GM11168 (cell line): ENCODE results near the gene MARCHF4.

Experiments
- in situ Hi-C: fragments of 300-500 bp; cut with MboI; formaldehyde crosslinking; loops from one replicate; pipeline ENCODE4 v1.12.0; 2022; ENCODE audit warnings: low sequenced_read_pairs; ENCODE audit not compliant: unreplicated experiment

Gene MARCHF4

GRCh38 chr2:216354306-216354705, 18.0 kb downstream of the MARCHF4 start:
- in situ Hi-C loops: no loop called here

DNA sequence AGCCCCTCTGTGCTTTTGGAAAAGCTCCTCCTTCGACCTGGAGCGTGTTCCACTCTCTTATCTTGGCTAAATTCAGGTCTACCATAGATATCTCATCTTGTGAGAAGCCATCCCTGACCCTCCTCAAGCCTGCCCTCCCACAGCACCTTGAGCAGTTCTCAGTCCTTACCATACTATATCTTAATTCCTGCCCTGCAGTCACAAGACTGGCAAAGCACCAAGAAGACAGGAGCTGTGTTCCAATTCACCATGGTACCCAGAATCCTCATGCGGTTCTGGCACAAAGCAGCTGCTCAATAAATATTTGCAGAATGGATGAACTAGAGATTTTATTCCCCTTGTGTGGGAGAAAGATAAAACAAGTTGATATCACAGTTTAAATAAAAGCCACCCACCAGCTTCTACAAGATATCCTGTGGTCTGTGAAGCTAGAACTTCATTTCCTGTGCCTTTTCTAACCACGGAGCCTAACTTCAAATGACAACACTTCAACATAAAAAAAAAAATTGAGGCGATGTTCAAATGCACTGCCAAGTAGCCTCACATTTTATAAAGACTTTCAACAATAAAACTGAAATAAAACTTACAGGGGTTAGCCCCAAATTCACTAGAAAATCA, 19.5 kb downstream of the MARCHF4 start:
- in situ Hi-C loops: no loop called here

DNA sequence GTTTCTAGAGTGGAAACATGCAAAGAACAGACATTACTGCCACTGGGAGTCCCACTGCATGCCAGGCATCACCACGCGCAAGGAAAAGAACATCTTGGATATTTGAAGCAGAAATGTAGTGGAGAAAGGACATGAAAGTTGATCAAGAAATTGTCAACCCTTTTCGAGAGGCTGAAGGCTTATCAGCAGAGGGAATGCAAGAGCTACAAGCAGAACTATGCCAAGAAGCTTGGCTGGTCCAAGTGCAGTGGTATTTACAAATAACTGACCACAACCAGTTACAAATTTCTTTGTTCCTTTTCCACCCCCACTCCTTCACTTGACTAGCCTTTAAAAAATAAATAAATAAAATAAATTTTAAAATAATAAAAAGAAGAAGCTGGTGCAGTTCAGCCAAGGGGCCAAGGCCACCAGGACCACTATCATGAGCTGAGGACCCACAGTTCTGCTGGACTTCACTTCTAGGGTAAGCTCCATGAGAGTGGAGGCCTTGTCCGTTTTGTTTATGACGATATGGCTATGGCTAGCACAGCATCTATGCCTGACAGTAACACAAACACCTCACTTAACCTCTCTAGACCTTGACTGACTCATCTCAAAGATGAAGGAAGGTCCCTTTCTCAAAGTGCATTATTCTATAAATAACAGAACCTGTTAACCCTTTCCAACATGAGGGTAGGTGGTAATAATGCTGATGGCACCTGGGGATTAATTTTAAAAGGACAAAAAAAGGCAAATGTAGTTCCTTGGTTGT, 20.9 kb downstream of the MARCHF4 start:
- in situ Hi-C loops: no loop called here

DNA sequence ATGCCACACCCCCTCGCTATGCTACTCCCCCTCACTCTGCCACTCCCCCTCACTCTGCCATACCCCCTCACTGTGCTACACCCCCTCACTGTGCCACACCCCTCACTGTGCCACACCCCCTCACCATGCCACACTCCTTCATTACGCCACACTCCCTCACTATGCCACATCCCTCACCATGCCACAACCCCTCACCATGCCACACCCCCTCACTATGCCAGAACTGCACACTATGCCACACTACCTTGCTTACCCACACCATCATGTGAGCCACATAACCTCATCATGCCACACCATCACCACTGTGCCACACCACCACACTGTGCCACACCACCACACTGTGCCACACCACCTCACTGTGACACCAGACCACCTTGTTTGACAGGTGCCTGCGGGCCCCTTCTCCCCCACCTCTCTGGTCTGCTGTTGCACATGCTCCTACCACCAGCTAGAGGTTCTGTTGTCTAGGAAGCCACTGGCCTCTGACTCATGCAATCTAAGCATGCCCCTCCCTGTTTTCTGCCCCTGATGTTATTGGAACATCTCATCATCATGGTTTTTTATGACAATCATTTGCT, 22.0 kb downstream of the MARCHF4 start:
- in situ Hi-C loops: no loop called here

DNA sequence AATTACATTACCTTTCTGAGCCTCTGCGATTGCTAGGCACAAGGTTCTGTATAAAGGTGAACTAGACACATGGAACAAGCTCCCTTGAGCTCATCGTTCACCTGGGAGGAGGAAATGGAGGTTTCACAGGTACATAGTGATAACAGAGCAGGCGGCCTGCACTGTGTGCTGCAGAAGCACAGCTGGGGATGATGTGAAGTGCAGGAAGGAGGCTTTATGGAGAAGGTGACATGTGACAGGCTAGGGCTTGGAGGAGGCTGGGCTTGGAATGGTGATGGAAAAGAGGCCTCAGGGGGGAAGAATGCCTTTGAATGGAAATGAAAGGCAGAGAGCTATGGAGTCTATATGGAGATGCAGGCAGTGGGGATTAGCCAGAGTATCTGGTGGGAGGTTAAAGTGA, 22.9 kb downstream of the MARCHF4 start:
- in situ Hi-C loops: no loop called here

- in situ Hi-C loops: no loop called here
Measured at GRCh38 chr2:216348756-216349308, 23.5 kb downstream of the MARCHF4 start.

GRCh38 chr2:216346781-216347180, 25.5 kb downstream of the MARCHF4 start:
- in situ Hi-C loops: no loop called here

GRCh38 chr2:216345846-216346245, 26.4 kb downstream of the MARCHF4 start:
- in situ Hi-C loops: no loop called here

- in situ Hi-C loops: no loop called here
Measured at GRCh38 chr2:216344950-216345300, 27.4 kb downstream of the MARCHF4 start.

- in situ Hi-C loops: no loop called here
Measured at GRCh38 chr2:216344206-216344949, 27.9 kb downstream of the MARCHF4 start.

- in situ Hi-C loops: no loop called here
Measured at GRCh38 chr2:216343221-216343980, 28.9 kb downstream of the MARCHF4 start.

- in situ Hi-C loops: no loop called here
Measured at GRCh38 chr2:216341121-216341520, 31.2 kb downstream of the MARCHF4 start.

DNA sequence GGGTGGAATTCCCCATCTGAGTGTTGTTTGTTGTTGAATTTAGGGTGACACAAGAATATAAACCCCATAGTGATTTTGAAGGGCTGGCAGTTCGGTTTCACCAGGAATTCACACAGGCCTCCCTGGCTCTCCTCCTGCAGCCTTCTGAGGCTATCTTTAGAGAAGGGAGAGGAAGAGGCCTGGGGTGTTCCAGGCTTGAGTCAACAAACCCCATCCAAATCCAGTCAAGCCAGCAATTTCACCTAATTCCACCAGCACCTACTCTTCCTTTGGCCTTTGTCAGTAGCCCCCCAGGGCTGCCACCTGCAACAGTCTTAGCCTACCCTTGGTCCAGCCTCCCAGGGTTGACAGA, 32.0 kb downstream of the MARCHF4 start:
- in situ Hi-C loops: no loop called here

DNA sequence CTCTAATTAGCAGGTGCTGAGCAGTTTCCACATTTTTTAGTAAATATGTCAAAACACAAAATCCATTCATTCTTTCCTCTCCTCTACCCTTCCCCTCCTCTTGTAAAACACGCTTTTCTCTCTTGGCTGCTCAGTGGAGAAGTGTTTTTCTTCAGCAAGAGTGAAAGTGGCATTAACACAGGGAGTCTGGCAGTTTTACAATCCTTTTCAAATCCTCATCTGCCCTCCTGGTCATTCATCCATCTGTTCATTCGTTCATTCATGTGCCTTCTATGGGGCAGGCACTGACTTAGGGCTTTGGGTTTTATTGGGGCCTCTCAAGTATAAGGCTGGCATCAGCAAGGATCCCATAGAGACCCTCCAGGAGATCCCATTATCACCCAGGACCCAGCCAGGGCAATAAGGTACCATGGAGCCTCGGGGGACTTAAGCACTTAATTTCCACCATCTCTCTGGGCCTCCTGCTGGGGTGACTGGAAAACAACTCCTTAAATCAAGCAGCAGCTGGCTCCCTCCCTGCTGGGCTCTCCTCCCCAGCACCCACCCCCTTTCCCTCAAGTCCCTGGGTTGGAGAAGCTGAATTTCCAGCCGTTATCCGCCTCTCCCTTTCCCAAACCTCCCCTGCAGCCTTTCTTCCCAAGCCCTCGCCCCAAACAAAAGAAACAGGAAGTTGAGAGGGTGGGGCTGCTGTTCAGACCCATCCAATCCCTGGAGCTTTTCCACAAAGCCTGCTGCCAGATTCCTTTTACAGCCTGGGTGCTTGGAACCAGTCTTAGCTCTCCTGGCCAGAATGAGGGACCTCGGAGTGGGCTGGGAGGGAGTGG, 32.6 kb downstream of the MARCHF4 start:
- in situ Hi-C loops: no loop called here

DNA sequence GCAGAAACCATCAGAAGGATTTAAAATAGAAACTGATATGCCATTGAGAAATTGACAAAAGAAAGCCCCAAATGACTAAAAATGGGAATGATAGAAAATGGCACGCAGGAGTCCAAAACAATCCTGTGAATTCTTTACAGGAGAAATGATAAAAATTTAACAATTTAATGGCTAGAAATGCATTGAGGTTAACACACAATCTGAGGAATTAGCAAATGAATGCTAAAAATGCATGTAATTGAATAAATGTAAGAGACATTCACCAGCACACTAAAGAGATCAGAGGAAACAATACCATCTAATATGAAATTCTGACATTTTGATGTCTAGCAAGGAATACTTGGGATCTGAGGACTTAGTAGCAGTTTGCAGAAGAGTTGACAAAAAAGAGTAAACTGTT, 37.0 kb downstream of the MARCHF4 start:
- in situ Hi-C loops: no loop called here

DNA sequence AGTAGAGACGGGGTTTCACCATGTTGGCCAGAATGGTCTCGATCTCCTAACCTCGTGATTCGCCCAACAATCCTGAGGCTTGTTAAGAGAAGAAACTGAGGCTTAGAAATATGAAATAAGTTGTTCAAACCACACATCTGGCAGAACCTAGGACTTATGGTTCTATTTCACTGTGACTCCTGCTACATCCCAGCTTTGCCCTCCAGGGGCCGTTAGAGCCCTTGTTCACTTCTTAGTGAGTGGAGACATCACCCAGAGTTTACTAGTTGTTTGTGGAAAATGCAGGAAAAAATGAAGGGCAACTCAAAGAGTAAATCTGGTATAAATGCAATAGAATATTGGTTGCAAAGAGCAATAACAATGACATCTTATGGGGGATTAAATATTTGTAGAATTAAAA, 43.9 kb downstream of the MARCHF4 start:
- in situ Hi-C loops: no loop called here

DNA sequence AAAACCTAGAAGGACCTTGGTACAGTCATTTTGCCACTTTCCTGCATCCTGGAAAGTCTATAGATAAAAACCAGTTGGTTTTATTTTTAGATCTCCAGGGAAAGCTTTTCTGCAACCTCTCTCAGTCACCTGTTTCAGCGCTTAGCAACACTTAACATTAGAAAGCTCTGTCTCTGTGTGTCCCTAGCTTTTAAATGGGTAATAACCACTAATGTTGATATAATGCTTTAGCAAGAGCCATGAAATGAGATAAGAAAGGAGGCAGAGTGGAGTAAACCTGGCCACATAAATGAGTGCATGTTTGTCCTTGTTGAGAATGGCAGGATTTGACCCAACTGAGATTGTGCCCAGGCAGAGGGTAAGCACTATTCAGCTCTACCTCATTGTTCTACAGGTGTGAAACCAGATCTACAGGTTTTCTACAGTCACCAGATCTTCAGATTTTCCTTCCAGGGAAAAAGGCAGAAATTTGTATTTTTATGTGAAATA, 44.8 kb downstream of the MARCHF4 start:
- in situ Hi-C loops: no loop called here
